Fibroblast of skin of right biceps (primary cell): ENCODE results near the gene AFAP1L2.

Experiments
- DNase-seq: peaks from one replicate; pipeline ENCODE4 v3.0.0-alpha.2; 2013

AFAP1L2 gene

DNA sequence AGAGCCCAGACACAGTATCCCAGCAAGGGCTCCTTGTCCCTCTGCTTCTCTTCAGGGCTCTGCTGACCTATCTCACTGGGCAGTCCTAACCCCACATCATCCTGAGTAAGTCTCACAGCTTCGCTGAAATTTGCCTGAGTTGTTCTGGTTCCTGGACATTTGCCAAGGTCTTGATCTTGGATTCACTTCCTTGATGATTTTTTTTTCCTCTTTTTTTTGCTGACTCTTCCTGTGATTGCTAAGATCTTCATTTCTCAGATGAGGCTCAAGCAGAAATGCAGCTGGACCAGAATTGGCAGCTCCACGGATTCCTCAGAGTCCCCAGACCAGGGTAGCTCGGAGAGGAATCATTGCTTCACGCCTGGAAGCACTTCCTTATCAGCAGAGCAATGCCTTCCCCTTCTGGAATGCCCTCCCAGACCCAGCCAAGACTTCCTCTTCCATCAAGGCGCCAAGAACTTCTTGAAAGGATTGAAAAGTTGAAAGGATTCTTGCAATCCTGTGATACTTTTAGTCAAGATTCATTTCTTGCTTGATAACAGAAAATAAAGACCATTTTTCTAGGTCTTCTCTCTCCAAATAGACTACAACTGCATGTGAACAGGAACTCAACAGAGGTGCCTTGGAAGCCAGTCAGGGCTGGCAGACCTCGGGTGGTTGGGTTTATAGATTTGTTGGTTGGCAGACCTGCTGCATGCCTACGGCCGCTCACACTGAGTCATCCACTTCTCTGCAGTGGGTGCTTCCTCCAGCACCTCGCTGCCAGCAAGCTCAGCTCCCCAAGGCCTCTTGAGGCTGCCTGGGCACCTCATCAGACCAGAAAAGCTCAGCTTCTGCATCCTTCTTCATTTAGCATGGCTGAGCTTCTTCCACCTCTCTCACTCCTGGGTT is 8.8 kb upstream of the AFAP1L2 start:
- DNase-seq = no peak

DNA sequence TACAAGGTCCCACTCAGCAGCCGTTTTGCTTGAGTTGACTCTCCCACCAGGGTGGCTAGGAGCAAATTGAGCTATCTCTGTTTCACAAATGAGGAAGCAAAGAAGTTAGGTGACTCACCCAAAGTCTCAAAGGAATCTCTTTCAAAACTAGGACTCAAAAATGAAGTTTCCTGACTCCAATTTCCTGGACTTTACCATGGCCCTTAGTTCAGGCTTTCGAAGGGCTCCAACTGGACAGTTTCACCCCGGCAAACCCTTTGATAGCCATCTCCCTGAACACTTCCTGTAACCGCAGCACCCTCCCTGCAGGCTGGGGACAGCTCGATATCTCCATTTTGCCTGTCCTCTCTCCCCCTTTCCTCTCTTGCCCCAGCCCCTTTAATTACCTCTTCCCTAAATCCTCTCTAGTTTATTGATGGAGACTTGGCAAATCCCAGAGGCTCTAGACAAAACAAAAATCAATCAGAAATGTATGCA is 4.7 kb upstream of the AFAP1L2 start:
- no peak for DNase-seq

DNA sequence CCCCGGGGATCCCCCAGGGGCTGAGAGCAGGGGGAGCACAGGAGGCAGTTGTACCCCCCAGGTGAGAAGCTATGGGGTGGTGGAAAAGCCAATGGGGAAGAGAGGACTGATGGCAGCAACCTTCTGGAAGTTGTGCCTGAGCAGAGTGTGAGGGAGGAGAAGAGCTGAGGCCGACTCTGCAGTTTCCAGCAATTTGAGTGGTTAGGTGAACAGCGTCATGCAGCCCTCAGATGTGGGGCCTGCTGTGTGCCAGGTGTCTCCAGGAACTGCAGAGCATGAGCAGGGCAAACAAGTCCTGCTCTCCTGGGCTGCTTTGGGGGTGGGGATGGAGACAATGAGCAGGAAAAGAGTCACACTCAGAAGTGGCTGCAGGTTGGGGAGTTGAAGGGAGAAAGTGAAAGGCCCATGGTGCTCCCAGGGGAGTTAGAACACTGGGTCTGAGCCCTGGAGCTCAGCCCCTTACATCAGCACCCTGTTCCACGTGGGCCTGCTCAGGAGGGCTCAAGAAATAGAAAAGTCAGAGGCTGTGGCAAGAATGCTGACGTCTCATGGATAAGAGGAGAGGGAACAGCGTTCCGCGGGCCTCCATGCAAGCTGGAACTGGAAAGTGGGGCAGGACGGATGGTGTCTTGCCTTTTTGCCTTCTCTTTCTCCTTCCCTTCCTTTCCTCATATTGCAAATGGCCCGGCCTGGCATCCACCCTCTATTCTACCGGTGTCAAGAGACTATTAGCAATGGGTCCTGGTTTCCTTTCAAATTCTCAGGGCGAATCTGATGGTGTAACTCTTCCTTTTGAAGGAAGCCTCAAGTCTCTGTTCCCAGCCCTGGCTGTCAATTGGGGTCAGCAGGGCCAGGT is 4.0 kb upstream of the AFAP1L2 start:
- DNase-seq = no peak

DNA sequence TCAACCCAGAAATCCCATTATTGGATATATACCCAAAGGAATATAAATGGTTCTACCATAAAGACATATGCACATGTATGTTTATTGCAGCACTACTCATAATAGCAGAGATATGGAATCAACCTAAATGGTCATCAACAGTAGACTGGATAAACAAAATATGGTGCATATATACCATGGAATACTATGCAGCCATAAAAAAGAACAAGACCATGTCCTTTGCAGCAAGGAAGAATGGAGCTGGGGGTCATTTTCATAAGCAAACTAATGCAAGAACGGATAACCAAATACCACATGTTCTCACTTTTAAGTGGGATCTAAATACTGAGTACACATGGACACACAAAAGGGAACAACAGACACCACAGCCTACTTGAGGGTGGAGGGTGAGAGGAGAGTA is 2.2 kb upstream of the AFAP1L2 start:
- DNase-seq = no peak

DNA sequence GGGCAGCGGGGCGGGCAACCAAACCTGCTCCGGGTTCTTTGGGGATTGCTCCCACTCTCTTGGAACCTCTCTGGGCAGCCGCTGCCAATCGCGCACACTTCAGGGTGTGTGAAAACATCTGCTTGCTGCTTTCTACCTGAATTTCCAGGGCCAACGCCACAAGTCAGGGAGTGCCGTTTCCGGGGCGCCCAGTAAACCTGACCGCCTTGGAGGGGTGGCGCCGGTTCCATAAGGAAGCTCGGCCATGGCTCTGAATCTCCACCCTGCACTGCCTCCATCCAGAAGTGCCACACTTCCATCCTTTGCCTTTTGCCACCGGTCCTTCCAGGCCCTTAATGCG is 679 bp upstream of the AFAP1L2 start:
- DNase-seq = no peak

DNA sequence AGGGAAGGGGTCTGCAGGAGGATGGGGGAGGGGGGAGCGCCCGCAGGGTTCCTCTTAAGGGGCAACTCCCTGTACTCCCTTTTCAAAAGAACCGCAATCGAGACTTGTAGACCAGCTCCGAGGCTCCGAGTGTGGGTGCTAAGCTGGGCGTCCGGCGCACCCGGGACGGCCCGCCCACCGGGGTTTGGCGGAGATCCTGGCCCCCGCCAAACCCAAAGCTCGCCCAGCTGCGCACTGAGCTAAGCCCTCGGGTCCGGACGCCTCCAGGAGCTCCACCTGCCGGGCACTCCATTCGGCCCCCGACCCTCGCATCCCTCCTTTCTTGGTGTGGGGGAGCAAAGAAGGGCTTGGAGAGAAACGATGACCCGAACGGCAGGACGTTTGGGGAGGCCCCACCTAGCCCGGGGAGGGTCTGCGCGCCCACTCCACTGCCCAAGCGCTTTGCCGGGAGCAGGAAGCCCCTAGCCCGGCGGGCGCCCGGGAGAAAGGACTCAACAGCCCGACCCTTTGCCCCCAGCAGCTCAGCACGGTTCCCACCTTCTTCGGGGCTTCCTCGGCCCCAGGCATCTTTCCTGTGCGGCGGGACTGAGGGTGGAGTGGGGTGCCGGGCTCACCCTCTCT is 651 bp downstream of the AFAP1L2 start:
- no peak for DNase-seq

DNA sequence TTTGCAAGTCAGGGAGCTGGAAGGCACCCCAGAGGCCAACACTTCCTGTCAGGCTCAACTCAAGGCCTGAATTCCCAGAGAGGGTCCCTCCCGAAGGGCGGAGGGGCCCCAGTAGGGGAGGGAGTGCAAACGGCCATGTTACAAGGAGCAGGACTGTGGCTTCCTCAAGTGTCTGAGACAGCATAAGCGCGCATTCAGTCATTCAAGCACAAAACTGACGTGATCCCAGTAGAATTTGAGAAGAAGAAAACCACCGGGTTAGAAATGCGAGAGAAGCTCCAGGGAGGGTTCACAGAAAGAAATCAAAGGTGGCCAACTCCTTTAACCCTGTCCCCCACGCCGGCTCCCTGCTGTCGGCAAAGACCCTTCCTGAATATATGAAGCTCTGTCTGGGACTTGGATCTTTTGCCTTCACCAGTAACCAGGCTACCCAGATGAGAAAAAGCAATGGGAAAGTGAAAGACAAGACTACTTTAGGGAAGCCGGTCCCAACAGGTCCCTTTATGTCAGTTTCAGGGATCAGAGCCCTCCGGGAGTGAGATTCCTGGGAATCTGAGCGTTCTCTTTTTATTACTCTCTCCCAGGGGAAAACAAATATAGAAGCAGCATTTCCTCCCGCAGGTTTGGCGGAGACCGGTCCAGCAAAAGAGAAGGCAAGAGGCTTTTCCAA is 1.3 kb downstream of the AFAP1L2 start:
- no peak for DNase-seq

DNA sequence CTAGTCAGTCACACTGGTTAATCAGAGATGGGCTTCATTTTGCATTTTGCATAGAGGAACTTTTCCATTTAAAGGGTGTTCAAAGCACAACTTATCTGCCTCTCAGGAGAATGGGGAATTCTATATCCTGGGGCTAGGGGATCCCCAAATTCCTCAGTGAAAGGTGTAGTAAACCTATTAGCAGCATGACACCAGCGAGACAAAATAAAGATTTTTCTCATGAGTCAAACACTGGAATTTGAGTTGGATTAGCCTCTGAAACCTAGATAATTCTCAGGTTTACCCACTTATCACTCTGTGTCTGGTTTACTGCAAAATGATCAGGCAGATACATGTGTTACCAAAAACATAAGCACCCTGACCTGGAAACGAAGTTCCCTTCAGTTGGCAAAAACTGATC is 2.1 kb downstream of the AFAP1L2 start:
- DNase-seq = no peak

DNA sequence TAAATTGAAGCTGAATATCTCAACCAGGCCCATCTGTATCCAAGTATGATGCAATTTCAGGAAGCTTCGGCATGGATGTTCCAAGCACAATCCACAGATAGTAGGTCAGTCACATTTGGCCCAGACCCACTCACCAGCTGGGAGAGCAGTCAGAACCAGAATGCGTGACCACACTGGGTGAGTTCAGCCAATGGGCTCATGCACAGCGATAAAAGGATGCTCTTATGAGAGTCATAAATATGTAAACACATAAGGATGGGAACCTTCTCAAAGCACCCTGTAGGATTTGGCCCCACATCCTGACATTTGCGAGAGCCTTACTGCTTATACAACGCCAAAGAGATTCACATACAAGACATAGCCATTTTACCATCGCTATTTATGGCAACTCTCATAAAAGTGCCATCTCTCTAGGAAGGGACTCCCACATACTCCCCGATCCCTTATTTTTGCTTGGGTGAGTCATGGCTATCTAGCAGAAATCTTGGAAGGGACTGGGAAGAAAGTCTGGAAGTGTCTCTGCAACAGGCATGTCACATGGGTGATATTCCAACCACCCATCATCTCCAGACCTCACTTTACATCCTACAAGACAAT is 3.0 kb downstream of the AFAP1L2 start:
- peak; percentile 41 for DNase-seq

DNA sequence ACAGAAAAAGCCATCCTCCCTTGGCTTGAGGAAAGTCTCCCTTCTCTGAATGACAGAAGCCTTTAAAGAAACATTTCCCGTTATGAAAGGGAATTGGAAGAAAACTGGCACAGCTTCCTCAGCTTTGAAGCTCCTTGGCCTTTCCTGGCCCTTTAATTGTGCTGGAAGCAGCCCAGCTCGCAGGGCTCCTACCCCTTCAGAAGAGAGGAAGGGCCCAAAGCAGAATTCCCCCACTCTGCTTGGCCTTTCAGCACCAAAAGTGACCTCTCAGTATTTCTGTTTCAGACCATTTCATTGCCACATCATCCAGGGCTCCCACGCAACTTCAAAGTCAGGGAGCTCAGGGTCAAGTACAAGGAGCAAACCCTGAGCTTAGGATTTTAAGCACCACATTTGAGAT is 4.2 kb downstream of the AFAP1L2 start:
- no peak for DNase-seq

DNA sequence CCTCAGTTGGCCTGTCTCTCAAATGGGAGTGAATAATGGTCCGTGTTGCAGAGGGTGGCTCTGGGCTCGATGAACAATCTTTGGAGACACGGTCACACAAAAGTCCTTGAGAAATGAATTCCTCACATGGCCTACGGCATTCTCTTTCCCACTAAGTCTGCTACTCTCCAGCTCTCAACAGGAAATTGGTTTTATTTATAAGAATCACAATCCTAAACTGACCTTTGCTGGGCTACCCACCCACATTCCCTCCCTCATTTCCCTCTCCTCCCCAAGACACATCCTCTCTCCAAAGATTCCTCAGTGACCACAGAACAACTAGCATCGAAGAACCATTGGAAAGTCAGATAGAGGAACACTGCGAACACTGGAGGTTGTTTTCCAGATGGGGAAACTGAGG is 4.7 kb downstream of the AFAP1L2 start:
- no peak for DNase-seq

DNA sequence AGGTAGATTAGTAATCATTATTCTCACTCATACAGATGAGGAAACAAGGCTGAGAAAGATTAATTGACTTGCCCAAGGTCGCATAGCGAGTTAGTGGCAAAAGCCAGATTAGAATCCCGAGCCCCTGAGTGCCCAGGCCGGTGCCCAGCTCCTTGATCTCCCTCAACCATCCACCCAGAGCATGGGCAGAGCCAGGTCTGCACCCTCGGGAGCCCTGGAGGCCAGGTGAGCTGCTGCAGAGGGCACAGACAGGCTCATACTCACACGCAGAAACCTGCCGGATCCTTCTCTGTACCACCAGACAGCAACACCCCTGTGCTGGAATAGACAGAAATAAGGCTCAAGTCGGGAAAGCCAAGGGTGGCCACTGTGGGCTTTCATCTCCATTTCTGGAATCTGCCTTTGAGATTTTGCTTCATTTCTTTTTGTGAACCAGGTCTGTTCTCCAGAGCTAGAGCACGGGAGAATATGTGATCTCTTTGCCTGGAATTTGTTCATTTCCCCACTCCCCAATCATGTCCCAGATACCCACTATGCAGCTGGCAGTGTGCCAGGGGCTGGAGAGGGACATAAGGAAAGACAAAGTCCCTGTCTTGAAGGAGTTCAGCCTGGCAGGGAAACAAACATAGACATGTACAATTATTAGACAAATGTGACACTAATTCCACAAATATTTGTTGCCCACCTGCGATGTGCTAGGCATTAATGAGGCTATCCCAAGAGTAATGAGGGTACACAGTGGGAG is 5.5 kb downstream of the AFAP1L2 start:
- DNase-seq = no peak

DNA sequence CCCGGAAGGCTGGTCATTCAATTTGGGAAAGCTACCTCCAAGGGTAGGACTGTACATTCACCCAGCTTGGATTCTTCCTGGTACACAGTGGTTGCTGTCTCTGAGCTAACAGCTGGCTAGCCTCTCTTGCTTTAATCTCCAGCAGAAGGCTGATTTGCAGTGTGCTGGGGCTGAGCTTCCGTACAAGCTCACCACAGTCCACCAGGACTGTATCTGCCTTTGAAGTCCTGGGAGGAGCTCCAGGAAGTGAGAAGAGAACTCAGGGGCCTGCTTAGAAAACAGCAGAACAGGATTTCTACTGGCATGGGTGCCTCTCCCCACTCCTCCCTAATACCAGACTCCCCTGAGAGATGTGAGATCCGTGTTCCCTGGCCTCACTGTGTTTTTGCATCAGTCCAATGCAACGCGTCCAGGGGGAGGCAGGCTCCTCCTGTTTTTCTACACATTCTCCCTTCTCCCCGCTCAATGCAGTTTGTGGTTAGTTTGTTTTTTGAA is 6.6 kb downstream of the AFAP1L2 start:
- DNase-seq = no peak

DNA sequence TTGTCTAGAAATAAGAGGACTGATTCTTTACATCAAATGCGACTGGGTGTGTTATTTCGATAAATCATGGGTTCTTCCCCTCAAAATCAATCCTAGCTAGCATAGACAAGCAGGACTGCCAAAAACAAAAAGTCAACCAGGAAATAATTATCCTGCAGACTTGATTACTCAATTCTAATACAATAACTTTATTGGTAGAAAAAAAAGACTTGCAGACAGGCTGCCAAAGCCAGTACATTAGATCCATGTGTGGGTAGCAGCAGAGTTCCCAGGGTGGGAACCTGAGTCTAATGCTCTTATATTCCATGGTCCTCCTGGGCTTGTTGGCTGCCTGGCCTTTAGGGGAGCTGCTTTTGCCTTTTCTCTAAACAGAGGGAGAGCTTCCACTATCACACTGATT is 7.8 kb downstream of the AFAP1L2 start:
- no peak for DNase-seq

DNA sequence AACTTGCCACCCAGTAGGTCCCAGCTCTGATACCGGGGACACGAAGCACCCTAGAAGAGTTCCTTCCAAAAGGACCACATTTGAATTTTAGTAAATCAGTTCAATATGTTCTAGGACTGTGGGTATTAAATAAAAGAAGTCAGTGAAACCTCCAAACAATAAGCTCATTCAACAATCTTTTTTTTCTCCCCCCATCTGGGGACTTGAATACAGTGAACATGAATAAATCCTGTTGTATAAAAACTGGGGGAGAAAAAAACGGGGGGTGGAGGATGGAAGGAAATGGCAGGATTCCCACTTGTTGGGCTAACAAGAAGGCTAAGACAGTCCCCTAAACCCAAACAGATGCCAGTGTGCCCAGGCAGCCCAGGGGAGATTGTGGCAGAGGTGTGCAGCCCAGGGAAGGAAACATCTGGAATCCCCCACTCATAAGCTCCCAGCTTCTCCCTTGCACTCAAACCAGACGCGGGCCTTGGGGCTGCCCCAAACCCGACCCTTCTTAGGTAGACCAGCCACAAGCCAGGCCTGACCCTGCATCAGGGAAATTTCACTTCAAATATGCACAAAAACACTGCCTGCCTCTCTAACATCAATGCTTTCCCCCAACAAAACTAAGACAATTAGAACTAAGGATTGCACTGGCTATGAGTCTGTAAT is 8.8 kb downstream of the AFAP1L2 start:
- no peak for DNase-seq

DNA sequence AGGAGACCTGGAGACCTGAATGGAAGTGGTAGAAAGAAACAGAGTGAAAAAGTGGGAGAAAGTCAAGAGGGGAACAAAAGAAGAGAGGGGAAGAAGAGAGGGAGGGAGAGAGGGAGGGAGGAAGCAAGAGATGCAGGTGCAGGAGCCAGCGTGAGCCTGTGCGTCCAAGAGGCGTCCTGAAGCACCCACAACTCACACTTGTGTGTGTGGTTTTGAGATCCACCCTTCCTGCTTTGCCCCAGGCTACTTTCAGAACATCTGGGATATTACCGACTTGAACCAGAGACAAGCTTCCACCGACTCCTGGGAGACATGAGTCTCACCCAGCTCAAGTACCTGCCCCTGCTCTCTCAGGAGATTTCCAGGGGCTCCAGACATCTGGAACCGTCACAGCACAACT is 9.8 kb downstream of the AFAP1L2 start:
- no peak for DNase-seq

DNA sequence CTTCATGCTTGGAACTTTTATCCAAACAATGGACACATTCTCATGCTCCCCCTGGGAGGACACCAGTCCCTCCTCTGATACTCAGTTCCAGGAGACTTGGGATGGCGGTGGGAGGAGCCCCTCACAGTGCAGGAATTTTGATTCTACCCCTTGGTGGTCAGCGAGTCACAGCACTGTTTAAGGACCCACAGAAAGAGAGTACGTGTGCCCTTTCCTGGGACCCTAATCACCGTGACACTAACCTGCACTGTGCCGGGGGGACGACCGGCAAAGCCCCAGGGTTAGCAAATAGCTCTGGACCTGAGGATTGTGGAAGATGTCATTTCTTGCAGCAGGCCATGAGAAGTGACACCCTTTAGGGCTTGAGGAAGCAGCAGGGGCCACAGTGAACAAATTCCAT is 10.4 kb downstream of the AFAP1L2 start:
- DNase-seq = no peak

DNA sequence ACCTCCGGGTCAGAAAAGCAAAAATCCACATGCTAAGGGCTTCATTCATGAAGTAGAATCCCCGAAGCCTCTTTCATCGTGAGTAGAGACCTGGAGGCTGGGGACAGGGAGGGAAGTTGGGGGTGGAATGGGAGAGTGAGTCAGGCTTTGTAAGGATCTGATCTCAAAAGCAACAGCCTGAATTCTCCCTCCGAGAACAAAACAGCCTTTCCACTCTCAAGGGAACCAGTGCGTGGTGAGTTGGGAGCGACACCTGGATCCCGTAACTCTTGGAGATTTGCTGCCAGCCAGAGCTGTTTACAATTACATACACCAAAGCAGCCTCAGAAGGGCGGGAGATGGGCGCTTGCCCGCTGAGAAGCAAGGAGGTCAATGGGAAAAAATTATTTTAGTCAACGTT is 10.8 kb downstream of the AFAP1L2 start:
- no peak for DNase-seq

DNA sequence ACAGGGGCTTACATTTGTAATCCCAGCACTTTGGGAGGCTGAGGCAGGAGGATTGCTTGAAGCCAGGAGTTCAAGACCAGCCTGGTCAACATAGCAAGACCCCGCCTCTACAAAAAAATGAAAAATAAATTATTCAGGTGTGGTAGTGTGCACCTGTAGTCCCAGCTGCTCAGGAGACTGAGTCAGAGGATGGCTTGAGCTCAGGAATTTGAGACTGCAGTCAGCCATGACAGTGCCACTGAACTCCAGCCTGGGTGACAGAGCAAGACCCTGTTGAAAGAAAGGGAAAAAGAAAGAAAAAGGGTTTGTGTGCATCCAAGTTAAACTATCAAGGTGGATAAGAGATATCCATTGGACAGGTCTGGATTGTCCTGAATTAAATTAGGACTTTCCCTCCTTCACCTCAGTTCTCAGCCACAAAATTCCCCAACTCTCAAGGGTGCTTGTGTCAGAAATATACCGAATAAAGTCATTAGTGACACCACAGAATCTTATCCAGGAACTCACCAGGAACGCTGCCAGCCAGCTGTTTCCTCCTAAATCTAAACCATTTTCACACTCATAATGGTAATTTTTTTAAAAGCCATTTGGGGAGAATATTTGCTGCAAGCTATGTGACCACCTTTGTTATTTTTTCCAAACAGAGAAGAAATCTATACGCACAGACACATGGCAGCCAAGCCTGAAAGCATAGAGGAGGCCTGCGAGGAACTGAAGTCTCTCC is 12.0 kb downstream of the AFAP1L2 start:
- no peak for DNase-seq

DNA sequence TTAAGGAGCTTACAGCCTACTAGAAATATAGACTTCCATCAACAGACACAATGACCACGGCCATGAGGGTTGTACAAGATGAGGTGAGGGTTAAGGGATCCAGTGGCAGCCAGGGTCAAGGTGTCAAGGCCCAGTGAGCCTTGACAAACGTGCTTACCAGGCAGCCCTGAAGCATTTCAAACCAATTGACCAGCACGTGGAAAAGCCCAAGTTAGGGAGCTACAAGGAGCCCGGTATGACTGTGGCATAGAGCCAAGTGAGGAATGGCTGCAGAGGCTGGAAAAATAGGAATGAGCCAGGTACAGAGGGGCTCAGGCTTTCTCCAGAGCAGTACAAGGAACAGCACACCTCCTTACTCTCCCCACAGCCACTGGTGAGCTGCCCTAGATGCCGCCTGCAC is 12.7 kb downstream of the AFAP1L2 start:
- DNase-seq = no peak
